Memory B cell (primary cell): Measurements from ENCODE around the gene CHD9NB.
"Not testable (repeated sequence)": the region's sequence is repeated elsewhere in the genome, so short reads cannot be mapped to it uniquely, and the experiment has no call there.

ENCODE experiments used
- ATAC-seq: fragments of 150-1000 bp; cut with Tn5 transposase; 2 replicates; pipeline ENCODE4 v1.10.0; 2021; ENCODE audit warnings: low read depth, mild to moderate bottlenecking, moderate library complexity
- DNase-seq, 2 donors: peaks; one replicate each; pipeline ENCODE4 v3.0.0; 2022; ENCODE audit warnings: low spot score in 2 of 2
- H3K27ac Mint-ChIP-seq: one replicate; pipeline ENCODE4 v1.8.0; 2022; ENCODE audit warnings: mild to moderate bottlenecking, moderate library complexity, mixed read lengths
- H3K27me3 Mint-ChIP-seq: one replicate; pipeline ENCODE4 v1.8.0; 2022; ENCODE audit warnings: mixed read lengths
- H3K36me3 Mint-ChIP-seq: one replicate; pipeline ENCODE4 v1.8.0; 2022; ENCODE audit warnings: mild to moderate bottlenecking, mixed read lengths
- H3K4me1 Mint-ChIP-seq: one replicate; pipeline ENCODE4 v1.8.0; 2022; ENCODE audit warnings: mixed read lengths
- H3K4me3 Mint-ChIP-seq: one replicate; pipeline ENCODE4 v1.8.0; 2022; ENCODE audit warnings: mild to moderate bottlenecking, moderate library complexity, mixed read lengths
- H3K9me3 Mint-ChIP-seq: one replicate; pipeline ENCODE4 v1.8.0; 2022; ENCODE audit warnings: mixed read lengths

CHD9NB gene

DNA sequence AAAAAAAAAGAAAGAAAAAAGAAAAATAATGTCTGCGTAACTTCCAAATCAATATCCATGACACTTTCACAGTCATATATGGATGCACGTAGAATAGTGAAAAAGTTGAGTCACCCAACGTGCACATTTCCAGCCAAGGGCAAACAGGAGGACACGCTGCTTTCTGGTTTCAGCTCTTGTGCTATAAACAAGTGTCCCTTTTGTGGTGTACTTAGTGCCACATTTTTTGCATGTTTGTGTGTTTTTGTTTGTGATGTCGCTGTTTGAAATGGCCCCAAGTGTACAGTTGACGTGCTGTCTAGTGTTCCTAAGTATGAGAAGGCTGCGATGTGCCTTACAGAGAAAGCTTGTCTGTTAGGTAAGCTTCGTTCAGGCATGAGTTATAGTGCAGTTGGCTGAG is 5.0 kb upstream of the CHD9NB start:
- DNase-seq: no peak
- H3K27me3 Mint-ChIP-seq: no peaks in the 10 kb centered on the region
- peak overlapping the region; percentile 91 for H3K27ac Mint-ChIP-seq
- ATAC-seq: no peak
- no peaks in the 10 kb centered on the region for H3K9me3 Mint-ChIP-seq
- H3K4me3 Mint-ChIP-seq: peak overlapping the region; percentile 33
- H3K4me1 Mint-ChIP-seq: peaks cover 41% of the 10 kb centered on the region
- peaks cover 5% of the 10 kb centered on the region for H3K36me3 Mint-ChIP-seq

DNA sequence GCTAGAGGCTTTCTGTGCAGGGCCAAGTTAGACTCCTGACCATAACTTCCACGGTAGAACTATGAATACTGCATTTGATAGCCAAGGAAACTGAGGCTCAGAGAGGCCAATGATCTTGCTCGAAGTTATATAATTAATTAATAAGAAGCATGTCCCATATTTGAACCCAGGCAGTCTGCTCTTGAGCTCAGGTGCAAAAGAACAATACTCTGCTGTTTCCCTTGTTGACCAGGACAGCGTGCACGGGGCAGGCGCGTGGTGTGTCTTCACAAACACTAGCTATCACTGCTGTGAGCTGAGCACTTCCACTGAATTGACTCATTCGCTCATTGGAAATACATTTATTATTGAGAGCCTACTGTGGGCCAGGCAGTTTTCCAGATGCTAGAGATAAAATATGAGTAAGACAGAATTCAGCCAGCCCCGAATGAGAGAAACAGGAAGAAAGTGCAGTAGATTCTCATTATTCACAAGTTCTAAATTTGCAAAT is 3.7 kb upstream of the CHD9NB start:
- peak overlapping the region; percentile 83 for H3K27ac Mint-ChIP-seq
- H3K27me3 Mint-ChIP-seq: no peaks in the 10 kb centered on the region
- no peaks in the 10 kb centered on the region for H3K9me3 Mint-ChIP-seq
- H3K36me3 Mint-ChIP-seq: peaks cover 5% of the 10 kb centered on the region
- H3K4me3 Mint-ChIP-seq: peak overlapping the region; percentile 99
- H3K4me1 Mint-ChIP-seq: peaks cover 34% of the 10 kb centered on the region
- ATAC-seq (no peak), DNase-seq (no peak)

DNA sequence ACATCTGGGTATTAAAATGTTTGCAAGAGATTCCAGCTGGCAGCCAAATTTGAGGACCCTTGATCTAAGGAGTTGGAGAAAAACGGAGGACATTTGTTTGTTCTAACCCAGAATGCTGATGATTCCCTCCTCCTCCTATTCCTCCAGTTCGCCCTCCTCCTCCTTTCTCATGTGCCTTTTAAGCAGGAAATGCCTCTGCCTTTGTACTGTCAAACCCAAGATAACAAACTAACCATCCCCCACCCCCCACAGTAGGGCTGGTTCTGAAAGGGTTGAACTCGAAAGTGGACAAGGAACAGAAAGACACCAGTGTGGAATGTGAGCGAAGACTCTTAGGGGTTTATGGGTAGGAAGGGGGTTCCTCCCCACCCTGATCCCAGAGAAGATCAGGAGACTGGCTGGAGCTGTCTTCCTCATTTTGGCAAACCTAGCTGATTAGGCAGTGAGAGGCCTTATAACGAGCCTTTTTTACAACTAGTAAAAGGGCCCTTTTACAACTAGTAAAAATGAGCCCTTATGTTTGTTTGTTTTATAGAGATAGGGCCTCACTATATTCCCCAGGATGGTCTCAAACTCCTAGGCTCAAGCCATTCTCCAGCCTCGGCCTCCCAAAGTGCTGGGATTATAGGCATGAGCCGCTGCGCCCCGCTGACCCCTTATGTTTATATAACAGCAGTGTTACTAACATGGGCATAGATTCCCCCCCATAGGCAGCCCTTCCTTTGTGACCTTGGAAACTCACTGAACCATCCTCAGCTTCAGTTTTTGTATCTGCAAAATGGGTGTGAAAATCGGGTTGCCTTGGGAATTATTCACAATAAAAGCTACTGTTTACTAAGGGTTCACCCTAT is 3.1 kb upstream of the CHD9NB start:
- H3K4me1 Mint-ChIP-seq: peaks cover 30% of the 10 kb centered on the region
- H3K27ac Mint-ChIP-seq: peak overlapping the region; percentile 83
- DNase-seq (no peak), ATAC-seq (no peak)
- no peaks in the 10 kb centered on the region for H3K9me3 Mint-ChIP-seq
- H3K27me3 Mint-ChIP-seq: no peaks in the 10 kb centered on the region
- peaks cover 5% of the 10 kb centered on the region for H3K36me3 Mint-ChIP-seq
- peak overlapping the region; percentile 99 for H3K4me3 Mint-ChIP-seq

DNA sequence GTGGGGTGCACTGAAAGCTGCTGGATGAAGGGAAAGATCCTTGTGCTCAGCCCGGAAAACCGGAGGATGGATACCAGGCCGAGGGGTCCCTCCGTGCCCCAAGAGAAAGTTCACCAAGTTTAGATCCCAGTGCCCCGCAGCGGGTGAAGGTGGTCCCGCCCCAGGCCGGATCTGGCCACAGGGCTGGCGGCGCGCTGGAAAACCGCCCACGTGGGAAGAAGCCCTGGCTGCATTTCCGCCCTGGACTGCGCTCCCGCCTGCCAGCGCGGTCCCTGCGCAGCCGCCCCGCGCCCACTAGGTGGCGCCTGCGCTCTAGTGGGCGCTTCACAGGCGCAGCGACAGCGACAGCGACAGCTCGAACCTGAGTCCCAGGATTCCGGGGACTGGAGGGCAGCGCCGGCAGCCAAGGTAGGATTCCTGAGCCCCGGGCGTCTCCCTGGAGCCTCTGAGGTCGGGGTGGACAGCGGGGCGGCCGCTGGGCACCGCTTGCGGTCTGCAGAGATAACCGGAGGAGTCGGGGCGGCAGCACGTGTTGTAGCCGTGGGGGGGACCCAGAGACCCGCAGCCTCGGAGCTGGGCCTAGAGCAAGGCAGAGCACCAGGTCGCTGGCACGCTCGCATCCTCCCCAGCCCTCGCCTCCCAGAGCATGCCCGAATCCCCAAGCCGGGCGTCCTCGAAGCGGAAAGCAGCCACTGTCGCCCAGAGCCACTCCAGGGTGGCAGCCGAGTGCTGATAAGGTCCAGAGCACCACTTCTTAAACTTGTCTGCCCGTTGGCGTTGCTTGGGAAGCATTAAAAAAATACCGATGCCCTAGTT is 2.2 kb upstream of the CHD9NB start, which contains the start of gene CHD9:
Gene CHD9 (plus strand): TSS at position 322 of the 816 bp plus-strand sequence. CDS start 101,099 bp downstream, outside the sequence.
- ATAC-seq (peak; percentile 86), DNase-seq (peak; percentile 73 to 86)
- H3K27ac Mint-ChIP-seq: peak within 1 kb of the TSS; percentile 83
- H3K36me3 Mint-ChIP-seq: peaks cover 5% of the 10 kb centered on the region
- H3K27me3 Mint-ChIP-seq: no peaks in the 10 kb centered on the region
- no peaks in the 10 kb centered on the region for H3K9me3 Mint-ChIP-seq
- peak within 1 kb of the TSS; percentile 99 for H3K4me3 Mint-ChIP-seq
- H3K4me1 Mint-ChIP-seq: peaks cover 30% of the 10 kb centered on the region

DNA sequence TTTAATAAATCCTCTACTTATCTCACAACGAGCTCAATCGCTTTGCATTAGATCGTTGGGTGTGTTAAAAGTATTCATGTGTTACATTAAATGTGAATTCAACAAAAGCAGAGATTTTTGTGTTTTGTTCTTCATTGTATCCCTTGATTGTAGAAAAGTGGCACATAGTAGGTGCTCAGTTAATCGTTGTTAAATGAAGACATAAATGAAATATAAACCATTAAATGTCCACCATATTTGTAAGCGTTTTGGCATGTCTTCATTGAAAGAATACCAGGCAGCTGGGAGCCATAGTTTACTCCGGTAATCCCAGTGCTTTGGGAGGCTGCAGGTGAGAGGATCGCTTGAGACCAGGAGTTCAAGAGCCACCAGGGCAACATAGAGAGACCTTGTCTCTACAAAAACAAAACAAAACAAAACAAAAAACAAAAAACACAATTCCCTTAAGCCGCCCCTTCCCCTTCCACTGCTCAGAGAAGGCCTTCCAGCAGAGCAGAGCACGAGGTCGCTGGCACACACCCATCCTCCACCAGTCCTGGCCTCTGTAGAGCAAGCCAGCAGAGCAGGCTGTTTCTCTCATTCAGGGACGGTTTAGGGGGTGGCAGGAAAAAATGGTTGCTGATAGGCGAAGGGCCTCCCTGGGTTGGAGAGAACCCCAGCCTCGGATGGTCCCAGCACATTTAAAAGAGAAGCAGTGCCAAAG is 1.4 kb upstream of the CHD9NB start:
- Mint-ChIP-seq H3K27me3 (no peaks in the 10 kb centered on the region), H3K36me3 (peaks cover 5% of the 10 kb centered on the region), H3K27ac (peak overlapping the region; percentile 72), H3K9me3 (no peaks in the 10 kb centered on the region), H3K4me3 (peak overlapping the region; percentile 99), H3K4me1 (peaks cover 28% of the 10 kb centered on the region)
- DNase-seq: peak in 1 of 2 donors; percentile 9
- ATAC-seq: peak; percentile 39

DNA sequence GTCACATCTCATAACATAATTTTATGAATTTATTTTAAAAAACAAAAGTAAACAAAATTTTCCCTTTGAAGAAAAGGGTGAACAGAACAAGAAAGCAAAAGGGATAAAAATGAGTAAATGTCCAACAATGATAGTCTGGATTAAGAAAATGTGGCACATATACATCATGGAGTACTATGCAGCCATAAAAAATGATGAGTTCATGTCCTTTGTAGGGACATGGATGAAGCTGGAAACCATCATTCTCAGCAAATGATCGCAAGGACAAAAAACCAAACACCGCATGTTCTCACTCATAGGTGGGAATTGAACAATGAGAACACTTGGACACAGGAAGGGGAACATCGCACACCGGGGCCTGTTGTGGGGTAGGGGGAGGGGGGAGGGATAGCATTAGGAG is 1.4 kb downstream of the CHD9NB start:
- not testable (repeated sequence) for H3K9me3 Mint-ChIP-seq

DNA sequence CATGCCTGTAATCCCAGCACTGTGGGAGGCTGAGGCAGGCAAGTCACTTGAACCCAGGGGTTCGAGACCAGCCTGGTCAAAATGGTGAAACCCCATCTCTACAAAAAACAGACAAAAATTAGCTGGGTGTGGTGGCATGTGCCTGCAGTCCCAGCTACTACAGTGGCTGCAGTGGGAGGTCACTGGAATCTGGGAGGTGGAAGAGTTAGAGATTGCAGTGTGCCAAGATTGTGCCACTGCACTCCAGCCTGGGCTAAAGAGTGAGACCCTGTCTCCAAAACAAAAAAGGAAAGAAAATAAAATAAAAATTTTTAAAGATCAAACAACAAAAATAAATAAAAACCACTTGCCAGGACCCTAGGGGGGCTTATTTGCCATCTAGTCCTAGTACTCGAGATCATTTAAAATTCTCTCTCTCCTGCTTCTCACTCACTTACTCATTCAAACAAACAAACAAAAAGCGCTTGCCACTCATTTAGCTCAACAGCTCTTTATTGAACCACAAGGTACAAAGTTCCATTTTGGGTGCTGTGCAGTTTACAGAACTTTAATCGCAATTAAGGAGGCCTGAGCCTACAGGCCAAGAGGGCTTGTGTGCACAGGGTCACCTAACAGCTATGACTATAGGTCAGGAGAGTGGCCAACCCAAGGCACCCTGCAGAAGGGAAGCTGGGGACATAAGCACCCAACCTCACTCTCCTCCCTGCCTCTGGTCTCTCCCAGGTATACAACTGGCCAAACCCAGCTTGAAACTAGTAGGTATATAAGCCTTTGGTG is 4.4 kb downstream of the CHD9NB start:
- Mint-ChIP-seq H3K36me3 (no peaks in the 10 kb centered on the region), H3K9me3 (no peaks in the 10 kb centered on the region), H3K27me3 (peaks cover 3% of the 10 kb centered on the region), H3K27ac (no peak overlapping the region), H3K4me3 (no peak overlapping the region), H3K4me1 (peaks cover 3% of the 10 kb centered on the region)
- DNase-seq (no peak), ATAC-seq (no peak)

More for the DNA sequence above, 1.4 kb downstream of the CHD9NB start:
- H3K27ac Mint-ChIP-seq, DNase-seq, ATAC-seq, H3K4me3 Mint-ChIP-seq, H3K36me3 Mint-ChIP-seq, H3K27me3 Mint-ChIP-seq: not testable (repeated sequence)
- H3K4me1 Mint-ChIP-seq: peaks cover 10% of the 10 kb centered on the region

DNA sequence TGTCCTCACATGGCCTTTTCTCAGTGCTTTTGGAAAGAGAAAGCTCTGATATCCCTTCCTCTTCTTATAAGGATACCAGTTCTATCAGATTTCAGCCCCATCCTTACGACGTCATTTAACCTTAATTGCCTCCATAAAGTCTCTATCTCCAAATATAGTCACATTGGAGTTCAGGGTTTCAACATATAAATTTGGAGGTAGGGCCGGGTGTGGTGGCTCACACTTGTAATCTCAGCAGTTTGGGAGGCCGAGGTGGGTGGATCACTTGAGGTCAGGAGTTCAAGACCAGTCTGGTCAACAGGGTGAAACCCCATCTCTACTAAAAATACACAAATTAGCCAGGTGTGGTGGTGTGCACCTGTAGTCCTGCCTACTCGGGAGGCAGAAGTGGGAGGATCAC is 5.2 kb downstream of the CHD9NB start:
- not testable (repeated sequence) for H3K27ac Mint-ChIP-seq, H3K27me3 Mint-ChIP-seq, H3K4me3 Mint-ChIP-seq, DNase-seq, H3K36me3 Mint-ChIP-seq, ATAC-seq, H3K9me3 Mint-ChIP-seq, H3K4me1 Mint-ChIP-seq

DNA sequence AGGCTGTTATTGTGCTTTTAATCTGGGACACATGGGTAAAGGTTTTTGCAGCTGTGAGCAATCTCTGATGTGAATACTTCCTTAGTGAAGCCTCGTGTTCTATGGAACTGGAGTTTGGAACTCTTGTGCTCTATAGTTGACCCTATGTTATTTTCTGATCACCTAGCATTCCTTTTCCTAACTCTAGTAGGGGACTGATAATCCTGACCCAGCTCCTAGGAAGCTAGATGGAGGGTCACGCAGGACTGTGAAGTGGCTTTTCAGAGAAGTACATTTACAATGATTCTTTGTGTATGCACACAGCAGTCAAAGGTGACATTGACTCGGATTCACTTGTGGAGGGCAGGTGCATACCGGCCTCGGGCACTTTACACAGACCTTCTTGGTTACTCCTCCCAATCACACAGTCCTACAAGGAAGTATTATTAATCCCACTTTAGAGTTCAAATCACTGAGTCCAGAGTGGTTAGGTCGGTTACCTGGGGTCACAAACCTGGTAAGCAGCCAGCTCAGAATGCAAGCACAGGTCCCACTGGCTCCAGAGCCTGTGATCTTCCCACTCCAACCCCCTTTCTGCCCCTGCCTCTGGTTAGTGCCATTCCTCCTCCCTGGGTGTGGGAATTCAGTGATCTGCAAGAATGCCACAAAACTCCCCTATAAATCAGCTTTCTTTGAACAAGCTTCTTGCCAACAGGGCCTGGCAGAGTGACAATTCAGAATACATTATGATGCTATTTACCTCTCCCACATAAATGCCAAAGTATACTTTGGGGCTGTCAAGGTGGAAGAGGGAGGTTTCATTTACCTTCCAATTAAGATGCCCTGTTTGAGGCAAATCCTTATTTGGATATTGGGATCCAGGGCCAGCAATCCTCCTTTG is 7.1 kb downstream of the CHD9NB start:
- H3K4me3 Mint-ChIP-seq: no peak overlapping the region
- peaks cover 7% of the 10 kb centered on the region for H3K27me3 Mint-ChIP-seq
- peaks cover 7% of the 10 kb centered on the region for H3K4me1 Mint-ChIP-seq
- no peak overlapping the region for H3K27ac Mint-ChIP-seq
- DNase-seq: no peak
- ATAC-seq: no peak
- peaks cover 2% of the 10 kb centered on the region for H3K9me3 Mint-ChIP-seq
- H3K36me3 Mint-ChIP-seq: no peaks in the 10 kb centered on the region

DNA sequence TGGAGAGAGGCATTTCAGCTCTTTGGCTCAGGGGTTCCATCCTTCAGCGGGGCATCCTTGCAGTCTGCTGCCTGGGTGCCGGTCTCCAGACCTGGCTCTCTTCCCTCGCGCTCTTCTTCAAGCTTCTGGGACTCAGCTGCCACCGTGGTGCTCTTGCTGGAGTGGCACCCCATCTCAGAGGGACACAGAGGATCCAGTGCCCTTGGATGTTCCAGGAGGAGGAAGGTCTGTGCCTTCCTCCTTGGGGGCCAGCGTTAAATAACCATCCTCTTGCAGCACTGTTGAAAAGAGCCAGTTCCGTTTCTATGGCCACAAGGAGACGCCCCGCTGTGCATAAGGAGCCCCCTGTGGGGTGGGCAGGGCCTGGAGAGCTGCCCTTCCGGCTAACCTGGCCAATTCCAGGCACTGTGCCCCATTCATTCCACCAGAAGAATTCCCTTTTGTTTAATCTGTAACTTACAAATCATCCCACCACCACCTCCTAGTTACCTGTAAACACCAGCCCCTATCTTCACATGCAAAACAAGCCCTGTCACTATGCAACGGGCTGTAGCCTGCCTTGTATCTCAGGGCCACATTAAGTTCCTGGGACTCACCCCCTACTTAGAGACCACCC is 8.6 kb downstream of the CHD9NB start:
- Mint-ChIP-seq H3K4me1 (peaks cover 7% of the 10 kb centered on the region), H3K27me3 (peaks cover 7% of the 10 kb centered on the region), H3K4me3 (no peak overlapping the region), H3K9me3 (peaks cover 2% of the 10 kb centered on the region), H3K27ac (no peak overlapping the region), H3K36me3 (no peaks in the 10 kb centered on the region)
- DNase-seq (no peak), ATAC-seq (no peak)

DNA sequence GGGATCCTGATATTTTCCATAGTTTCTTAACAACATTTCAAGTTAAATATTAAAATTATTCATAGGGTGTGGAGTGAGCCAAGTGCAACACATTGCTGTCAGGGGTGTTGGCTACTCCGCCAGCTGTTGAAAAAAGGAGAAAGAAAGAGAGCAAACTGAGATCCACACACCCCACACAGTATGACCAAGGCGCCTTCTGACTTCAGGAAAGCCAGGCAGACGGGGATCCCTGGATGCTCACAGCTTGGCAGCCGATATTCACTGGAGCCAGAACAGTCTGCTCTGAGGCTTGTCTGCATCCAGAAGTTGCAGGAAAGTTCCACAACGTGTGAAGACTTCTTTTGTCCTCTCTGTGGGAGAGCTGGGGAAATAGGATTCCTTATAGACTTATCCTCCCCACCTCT is 9.3 kb downstream of the CHD9NB start:
- H3K36me3 Mint-ChIP-seq: no peaks in the 10 kb centered on the region
- peaks cover 7% of the 10 kb centered on the region for H3K4me1 Mint-ChIP-seq
- no peak for ATAC-seq
- H3K27ac Mint-ChIP-seq: no peak overlapping the region
- no peak for DNase-seq
- peaks cover 7% of the 10 kb centered on the region for H3K27me3 Mint-ChIP-seq
- H3K4me3 Mint-ChIP-seq: no peak overlapping the region
- peaks cover 2% of the 10 kb centered on the region for H3K9me3 Mint-ChIP-seq

DNA sequence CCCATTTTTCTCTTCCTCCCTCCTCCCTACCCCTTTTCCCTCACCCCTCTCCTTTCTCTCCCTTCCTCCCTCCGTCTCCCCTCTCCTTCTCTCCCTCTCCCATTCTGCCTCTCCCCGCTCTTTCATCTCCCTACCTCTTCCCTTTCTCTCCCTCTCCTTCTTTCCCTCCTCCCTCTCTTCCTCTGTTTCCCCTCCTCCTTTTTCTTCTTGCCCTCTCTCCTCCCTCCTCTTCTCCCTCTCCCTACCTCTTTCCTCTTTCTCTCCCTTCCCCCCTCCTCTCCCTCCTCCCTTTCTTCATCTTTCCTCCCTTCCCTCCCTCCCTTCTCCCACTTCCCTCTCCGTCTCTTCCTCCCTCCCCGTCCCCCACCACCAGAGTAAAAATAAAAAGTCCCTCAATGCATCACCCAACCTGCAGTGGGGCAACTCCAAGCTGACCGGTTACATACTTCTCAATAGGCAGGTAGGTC is 10.4 kb downstream of the CHD9NB start:
- Mint-ChIP-seq H3K9me3 (peaks cover 2% of the 10 kb centered on the region), H3K27ac (no peak overlapping the region), H3K4me3 (no peak overlapping the region), H3K4me1 (peaks cover 7% of the 10 kb centered on the region), H3K36me3 (no peaks in the 10 kb centered on the region), H3K27me3 (peaks cover 5% of the 10 kb centered on the region)
- DNase-seq (no peak), ATAC-seq (no peak)
